ENCODE measurements around the gene MCOLN2. TPM values are rescaled to one million over a fixed set of nuclear protein-coding genes. Genes with fewer than 3 reads are reported as not detected.

Gene MCOLN2
- polyA plus RNA-seq, 1 of the 3 experiments (the other 2 are of a cell fraction): not detected

- Histone ChIP-seq H3K4me3 (ENCODE audit: low read depth in 2 of 2, low read length in 1 of 2) (peak overlapping the region in 1 of 2 experiments; percentile 44; a peak in 1 of 4 replicates), H4K20me1 (ENCODE audit: insufficient read depth) (no peaks in the 10 kb centered on the region), H3K27me3 (ENCODE audit: insufficient read depth) (peaks cover 11% of the 10 kb centered on the region; the same call in 1 of the 2 replicates), H3K4me2 (no peak overlapping the region), H3K9ac (no peak overlapping the region), H3K79me2 (ENCODE audit: insufficient read depth) (no peaks in the 10 kb centered on the region), H3K36me3 (replicated peaks in 1 of 2; ENCODE audit: control insufficient read depth in 1 of 2, insufficient read depth in 2 of 2, low read length in 1 of 2) (no peaks in the 10 kb centered on the region), H3K27ac (ENCODE audit: low read depth in 2 of 2, low read length in 1 of 2) (no peak overlapping the region; a peak in 1 of 4 replicates), H3K9me3 (no peaks in the 10 kb centered on the region), H3F3A (replicated peaks; ENCODE audit: insufficient read depth) (no peaks in the 10 kb centered on the region), H3K4me1 (ENCODE audit: control insufficient read depth in 1 of 2, insufficient read depth in 2 of 2, low read depth in 1 of 2, low read length in 1 of 2) (no peaks in the 10 kb centered on the region; a peak in 1 of 4 replicates), H3K9me2 (no peaks in the 10 kb centered on the region), H2AFZ (ENCODE audit: low read depth) (no peak overlapping the region)
- peak; percentile 62 for DNase-seq
- POLR2A ChIA-PET: no interaction called here
- WGBS (ENCODE audit: low lambda C conversion rate): 0% methylated on average over 5 of the region's 5 CpGs
- peak; percentile 97 for TF ChIP-seq RAD21 (IDR thresholded peaks at IDR 0.05; ENCODE audit: low read length)
- TF ChIP-seq SMC3 (IDR thresholded peaks at IDR 0.05; ENCODE audit: low read depth, low read length): peak; percentile 73
- TF ChIP-seq RCOR1 (IDR thresholded peaks at IDR 0.05; ENCODE audit: low read length): peak; percentile 9; the same call in 1 of the 2 replicates
- peak; percentile 27 for TF ChIP-seq CHD2 (IDR thresholded peaks at IDR 0.05; ENCODE audit: low read length, partially characterized antibody)
- TF ChIP-seq MXI1 (IDR thresholded peaks at IDR 0.05; ENCODE audit: low read depth, low read length): 0 out of 2 replicates have a peak, but pooled peaks have one; percentile 12
- TF ChIP-seq JUND (IDR thresholded peaks at IDR 0.05): no peak
- TF ChIP-seq CTCF (IDR thresholded peaks at IDR 0.05): peak; percentile 94
- TF ChIP-seq MAX (IDR thresholded peaks at IDR 0.05; ENCODE audit: low read depth): no peak
- CTCF ChIA-PET: interaction anchor here (0.5 to 4.8 kb wide), 39 partner anchors 9 to 1030 kb away, joined by 3 to 42 read pairs (median 4); partner anchors contain the start of gene LPAR3
Measured at GRCh38 chr1:84936116-84936810, 60.6 kb downstream of the MCOLN2 start.

GRCh38 chr1:84933011-84933611, 63.8 kb downstream of the MCOLN2 start:
- no peak for DNase-seq
- Histone ChIP-seq H3K4me2 (no peak overlapping the region), H3K27ac (ENCODE audit: low read depth in 2 of 2, low read length in 1 of 2) (no peak overlapping the region), H3K4me1 (ENCODE audit: control insufficient read depth in 1 of 2, insufficient read depth in 2 of 2, low read depth in 1 of 2, low read length in 1 of 2) (no peaks in the 10 kb centered on the region; a peak in 1 of 4 replicates), H3K36me3 (replicated peaks in 1 of 2; ENCODE audit: control insufficient read depth in 1 of 2, insufficient read depth in 2 of 2, low read length in 1 of 2) (no peaks in the 10 kb centered on the region), H2AFZ (ENCODE audit: low read depth) (no peak overlapping the region), H4K20me1 (ENCODE audit: insufficient read depth) (no peaks in the 10 kb centered on the region), H3K9me3 (no peaks in the 10 kb centered on the region), H3F3A (replicated peaks; ENCODE audit: insufficient read depth) (no peaks in the 10 kb centered on the region), H3K27me3 (ENCODE audit: insufficient read depth) (peaks cover 28% of the 10 kb centered on the region), H3K9me2 (no peaks in the 10 kb centered on the region), H3K4me3 (ENCODE audit: low read depth in 2 of 2, low read length in 1 of 2) (no peak overlapping the region), H3K9ac (no peak overlapping the region), H3K79me2 (ENCODE audit: insufficient read depth) (no peaks in the 10 kb centered on the region)
- TF ChIP-seq USF1 (IDR thresholded peaks at IDR 0.05; ENCODE audit: borderline replicate concordance, low read depth) (no peak), ZBTB33 (IDR thresholded peaks at IDR 0.05; ENCODE audit: borderline replicate concordance, low read depth) (no peak), MAX (IDR thresholded peaks at IDR 0.05; ENCODE audit: low read depth) (no peak), NFIC (IDR thresholded peaks at IDR 0.05; ENCODE audit: borderline replicate concordance) (no peak), GABPA (IDR thresholded peaks at IDR 0.05; ENCODE audit: low read depth) (no peak), POLR2AphosphoS5 (IDR thresholded peaks at IDR 0.05; ENCODE audit: low read depth, low read length) (no peak), RXRA (IDR thresholded peaks at IDR 0.05; ENCODE audit: borderline replicate concordance, low read depth) (no peak), NRF1 (IDR thresholded peaks at IDR 0.05; ENCODE audit: low read depth, low read length) (no peak)
- 58% methylated on average over 7 of the region's 7 CpGs for WGBS (ENCODE audit: low lambda C conversion rate)
- ChIA-PET CTCF (interaction anchor here (4.2 kb wide), 1 partner anchor 12 kb away, joined by 42 read pairs; no protein-coding TSS in a partner anchor), POLR2A (no interaction called here)
